Brain pericyte (primary cell): ENCODE measurements around the gene TLE4.
"Not testable (repeated sequence)": the region's sequence is repeated elsewhere in the genome, so short reads cannot be mapped to it uniquely, and the experiment has no call there.

Experiments
- DNase-seq: peaks from one replicate; pipeline ENCODE4 v3.0.0-alpha.2; 2012; ENCODE audit warnings: low read depth, low spot score

Gene TLE4

GRCh38 chr9:79571309-79572031 lies at the start of gene TLE4:
Gene TLE4, plus strand, starts transcription at chr9:79571965. Its CDS starts 826 bp downstream, at chr9:79572791.
- peak; percentile 100 for DNase-seq

DNA sequence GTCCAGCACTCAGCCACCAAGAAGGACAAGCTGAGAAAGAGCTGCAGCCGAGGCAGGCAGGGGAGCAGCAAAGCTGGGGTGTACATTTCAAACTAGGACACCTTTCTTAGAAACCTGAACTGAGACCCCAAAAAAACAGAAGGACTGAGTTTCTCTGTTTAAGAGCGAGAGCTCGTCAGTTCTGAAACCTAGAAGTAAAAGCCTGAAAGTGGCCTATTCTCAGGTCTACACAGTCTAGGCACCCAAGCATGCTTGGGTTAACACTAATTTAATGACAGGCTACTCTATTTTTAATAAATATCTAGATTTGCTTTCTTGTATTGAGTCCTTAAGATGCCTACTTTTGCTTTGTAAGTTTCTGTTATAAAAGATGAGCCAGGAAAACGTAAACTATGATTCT lies 49.0 kb upstream of the TLE4 start:
- DNase-seq = no peak

- DNase-seq = no peak
Measured at GRCh38 chr9:79524266-79524665, 47.5 kb upstream of the TLE4 start.

DNA sequence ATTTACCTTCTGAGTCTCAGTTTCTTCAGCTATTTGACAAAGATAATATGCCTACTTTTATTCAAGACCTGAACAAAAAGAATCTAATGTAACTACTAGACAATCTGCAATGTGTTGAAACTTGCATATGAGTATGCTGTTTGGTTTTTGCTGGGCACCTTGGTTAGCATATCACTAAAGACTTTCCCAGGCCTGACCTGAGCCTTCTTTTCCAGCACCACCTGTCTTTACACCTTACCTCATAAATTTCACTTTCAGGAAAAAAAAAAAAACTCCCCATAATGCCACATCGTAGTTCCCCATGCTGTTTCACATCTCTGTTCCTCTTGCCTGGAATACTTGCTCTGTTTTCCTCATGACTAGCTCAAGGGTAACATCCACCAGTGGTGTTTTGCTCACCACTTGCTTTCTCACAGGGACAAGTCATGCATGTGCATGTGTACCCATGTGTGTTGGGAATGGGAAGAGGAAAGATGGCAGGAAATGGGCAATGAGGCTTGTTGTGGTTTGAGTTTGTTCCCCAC lies 45.6 kb upstream of the TLE4 start:
- DNase-seq = no peak

- DNase-seq = no peak
Measured at GRCh38 chr9:79535534-79535933, 36.2 kb upstream of the TLE4 start.

DNA sequence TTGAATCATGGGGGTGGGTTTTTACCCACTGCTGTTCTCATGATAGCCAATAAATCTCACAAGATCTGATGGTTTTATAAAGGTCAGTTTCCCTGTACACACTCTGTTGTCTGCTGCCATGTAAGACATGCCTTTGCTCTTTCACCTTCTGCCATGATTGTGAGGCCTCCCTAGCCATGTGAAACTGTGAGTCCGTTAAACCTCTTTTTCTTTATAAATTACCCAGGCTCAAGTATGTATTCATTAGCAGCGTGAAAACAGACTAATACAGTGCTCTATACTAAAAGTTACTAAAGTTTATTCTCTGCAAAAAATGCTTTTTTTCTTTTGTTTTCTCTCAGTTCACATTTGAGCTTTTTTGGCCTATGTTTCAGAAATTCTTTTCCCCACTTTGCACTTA lies 33.9 kb upstream of the TLE4 start:
- no peak for DNase-seq

DNA sequence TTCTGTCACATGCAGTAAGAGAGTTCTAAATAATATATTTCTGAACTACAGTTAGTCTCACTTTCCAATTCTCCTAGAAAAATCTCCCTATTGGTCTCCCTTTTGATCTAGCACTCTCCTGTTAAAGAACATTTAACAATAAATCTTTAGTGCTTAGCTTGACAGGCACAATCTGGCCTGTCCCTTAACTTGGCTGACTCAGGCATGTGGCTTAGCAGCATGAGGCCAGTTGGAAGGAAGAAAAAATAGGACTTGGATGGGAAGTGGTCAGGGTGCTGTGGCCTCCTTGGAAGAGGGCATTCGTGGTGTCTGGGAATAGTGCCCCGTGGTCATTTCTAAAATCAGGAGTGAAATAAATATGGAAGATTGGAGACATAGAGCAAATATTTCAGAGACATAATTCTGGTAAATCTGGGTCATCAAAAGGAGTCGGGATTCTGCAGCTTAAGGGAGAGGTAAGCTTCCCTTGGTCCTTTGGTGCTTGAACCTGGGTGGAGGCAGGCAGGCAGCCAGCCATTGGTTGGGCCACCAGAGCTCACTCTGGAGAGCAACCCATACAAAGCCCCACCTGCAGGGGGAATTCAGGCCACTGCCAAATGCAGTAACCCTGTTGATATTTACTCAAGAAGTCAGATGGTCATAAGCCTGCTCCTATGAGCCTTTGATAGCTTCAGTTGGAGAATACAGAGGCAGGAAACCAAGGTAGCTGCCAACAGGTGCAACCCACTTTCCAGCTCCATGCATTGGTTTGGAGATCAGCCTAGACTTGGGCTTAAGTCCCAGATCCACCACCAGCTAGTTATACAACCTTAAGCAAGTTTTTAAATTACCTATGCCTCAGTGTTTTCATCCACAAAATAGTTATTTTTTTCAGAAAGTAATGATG lies 28.8 kb upstream of the TLE4 start:
- DNase-seq = no peak

DNA sequence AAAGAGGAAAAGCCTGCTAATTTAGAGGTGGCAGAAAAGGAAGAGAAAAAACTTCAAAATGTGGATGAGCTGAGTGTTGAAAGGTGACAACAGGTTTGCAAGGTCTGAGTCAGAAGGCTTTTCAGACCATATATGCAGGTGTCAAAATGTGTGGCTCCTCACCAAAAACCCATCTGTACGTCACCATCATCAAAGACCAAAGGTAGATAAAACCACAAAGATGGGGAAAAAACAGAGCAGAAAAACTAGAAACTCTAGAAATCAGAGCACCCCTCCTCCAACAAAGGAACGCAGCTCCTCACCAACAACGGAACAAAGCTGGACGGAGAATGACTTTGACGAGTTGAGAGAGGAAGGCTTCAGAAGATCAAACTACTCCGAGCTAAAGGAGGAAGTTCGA lies 27.4 kb upstream of the TLE4 start:
- DNase-seq = not testable (repeated sequence)

- no peak for DNase-seq
Measured at GRCh38 chr9:79551586-79551985, 20.2 kb upstream of the TLE4 start.

DNA sequence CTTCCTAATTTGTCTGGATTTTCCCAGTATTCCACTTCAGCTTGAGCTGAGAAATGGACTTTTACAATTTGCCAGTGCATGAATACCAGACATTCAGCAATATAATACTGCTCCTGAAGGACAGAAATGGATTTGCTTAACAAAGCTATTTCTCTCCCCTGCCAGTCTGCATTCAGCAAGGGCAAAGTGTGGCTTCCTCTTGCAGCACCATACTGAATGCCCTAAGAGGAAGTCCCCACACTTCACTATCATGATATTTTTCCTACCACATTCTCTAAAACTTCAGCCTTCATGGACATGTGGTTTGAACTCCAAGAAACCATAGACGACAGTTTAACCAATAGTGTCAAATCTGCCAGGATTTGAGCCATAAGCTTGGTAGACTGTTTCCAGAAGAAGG lies 19.8 kb upstream of the TLE4 start:
- no peak for DNase-seq

- no peak for DNase-seq
Measured at GRCh38 chr9:79555474-79556089, 16.2 kb upstream of the TLE4 start.

GRCh38 chr9:79559495-79560181 lies 12.1 kb upstream of the TLE4 start:
- DNase-seq = no peak

- no peak for DNase-seq
Measured at GRCh38 chr9:79562749-79563386, 8.9 kb upstream of the TLE4 start.

- no peak for DNase-seq
Measured at GRCh38 chr9:79564105-79564504, 7.7 kb upstream of the TLE4 start.

- DNase-seq = no peak
Measured at GRCh38 chr9:79565245-79565644, 6.5 kb upstream of the TLE4 start.

- no peak for DNase-seq
Measured at GRCh38 chr9:79567671-79568098, 4.1 kb upstream of the TLE4 start.

- DNase-seq = no peak
Measured at GRCh38 chr9:79568337-79569101, 3.2 kb upstream of the TLE4 start.

- no peak for DNase-seq
Measured at GRCh38 chr9:79569814-79570447, 1.8 kb upstream of the TLE4 start.

DNA sequence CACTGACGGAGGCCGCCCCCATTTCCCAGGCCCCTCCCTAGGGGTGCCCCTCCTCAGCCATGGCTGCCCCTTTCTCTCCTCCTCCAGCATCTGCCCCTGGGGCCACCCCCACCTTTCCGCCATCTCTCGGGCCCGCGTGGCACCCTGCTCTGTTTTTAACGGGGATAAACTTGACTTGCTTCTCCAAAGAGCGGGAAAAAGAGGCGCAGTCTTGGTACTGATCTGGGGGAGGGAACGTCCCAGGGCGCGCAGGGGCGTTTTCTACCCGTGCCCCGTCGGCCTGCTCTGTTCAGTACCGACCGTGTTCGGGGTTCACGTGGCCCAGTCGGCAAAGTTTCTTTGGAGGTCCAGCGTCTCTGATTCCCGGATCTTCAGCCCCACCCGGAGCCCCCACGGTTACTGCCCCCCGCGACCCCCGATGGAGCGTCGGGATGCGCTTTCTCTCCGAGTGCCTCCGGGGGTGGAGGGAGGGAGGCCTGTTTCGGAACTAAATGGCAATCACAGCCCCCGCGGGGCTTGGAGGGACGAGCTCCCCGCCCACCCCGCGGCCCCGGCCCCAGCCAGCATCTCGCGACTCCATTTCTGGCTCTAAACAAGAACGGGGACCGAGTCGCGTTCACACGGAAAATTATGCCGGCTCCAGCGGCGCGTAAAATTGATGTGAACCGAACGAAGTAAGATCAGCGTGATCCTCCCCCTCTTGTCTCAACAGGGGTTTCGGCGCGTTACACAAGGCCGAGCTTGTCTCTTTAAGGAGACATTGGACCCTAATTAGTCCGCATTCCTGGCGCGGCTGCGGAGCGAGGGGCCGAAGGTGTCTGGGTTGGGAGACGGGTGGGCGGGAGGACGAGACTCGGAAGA lies 1.1 kb upstream of the TLE4 start:
- no peak for DNase-seq
